GM19351 (cell line): ENCODE data around the gene OR2L8.

ENCODE experiments used
- ATAC-seq: cut with Tn5 transposase; IDR thresholded peaks from one replicate; pipeline ENCODE4 v1.9.1; 2021; ENCODE audit warnings: mild to moderate bottlenecking, moderate library complexity; ENCODE audit not compliant: unreplicated experiment

Gene OR2L8

DNA sequence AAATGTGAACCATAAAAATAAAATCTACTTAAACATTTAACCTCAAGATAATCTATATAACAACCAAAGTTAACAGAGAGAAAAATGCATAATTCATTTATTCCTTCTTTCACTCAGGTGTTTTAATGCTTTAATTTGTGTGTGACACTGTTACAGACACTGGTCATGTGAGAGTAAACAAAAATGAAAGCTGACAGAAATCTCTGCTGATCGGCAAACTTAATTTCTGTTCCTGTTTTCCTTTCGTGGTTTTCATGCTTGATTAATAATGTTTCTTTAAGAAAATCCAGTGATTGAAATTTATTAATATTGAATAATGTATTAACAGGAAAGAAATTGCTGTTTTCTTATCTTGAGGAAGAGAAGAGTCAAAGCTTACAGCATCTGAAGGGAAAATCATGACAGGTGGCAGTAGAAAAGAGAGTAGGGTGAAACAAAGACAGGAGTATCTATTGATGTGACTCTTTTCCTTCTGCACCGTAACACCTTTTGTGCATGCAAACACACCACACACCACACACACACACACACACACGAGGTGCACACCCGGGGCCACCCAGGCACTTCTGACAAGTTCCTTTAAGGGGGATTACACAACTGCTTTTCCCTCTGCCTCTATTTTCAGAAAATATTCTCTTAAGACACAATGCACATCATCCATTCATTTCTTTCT lies 18.0 kb downstream of the OR2L8 start:
- peak; percentile 87 for ATAC-seq

DNA sequence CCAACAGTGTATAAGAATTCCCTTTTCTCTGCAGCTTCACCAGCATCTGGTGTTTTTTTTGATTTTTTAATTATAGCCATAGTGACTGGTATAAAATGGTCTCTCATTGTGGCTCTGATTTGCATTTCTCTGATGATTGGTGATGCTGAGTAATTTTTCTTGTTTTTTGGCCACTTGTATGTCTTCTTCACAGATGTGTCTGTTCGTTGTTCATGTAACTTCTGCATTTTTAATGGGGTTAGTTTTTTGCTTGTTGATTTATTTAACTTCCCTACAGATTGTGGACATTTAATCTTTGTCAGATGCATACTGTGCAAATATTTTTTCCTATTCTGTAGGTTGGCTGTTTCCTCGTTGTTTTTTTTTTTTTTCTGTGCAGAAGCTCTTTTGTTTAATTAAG lies 44.3 kb downstream of the OR2L8 start:
- ATAC-seq: no peak

DNA sequence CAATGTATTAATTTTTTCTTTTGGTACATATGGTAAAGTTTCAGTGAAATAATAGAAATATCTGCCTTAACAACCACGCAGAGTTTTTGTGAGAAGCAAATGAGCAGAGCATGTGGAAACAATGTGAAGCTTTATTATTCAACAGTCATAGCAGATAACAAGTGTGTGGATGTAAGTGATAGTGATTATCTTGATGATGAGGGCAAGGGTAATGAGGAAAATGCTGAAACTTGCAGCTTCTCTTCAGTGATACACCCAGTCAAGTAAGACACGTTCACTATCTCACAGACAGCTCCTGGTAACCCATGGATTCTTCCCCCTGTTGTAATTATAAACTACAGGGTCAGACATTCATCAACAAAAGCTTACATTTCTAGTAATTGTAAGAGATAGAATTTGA lies 50.2 kb downstream of the OR2L8 start:
- ATAC-seq: no peak
